Right cardiac atrium (tissue), 5 donors: ENCODE results near the gene ARGFX. TPM values are rescaled to one million over a fixed set of nuclear protein-coding genes. Genes with fewer than 3 reads are reported as not detected.
"Not testable (repeated sequence)": the region's sequence is repeated elsewhere in the genome, so short reads cannot be mapped to it uniquely, and the experiment has no call there.

ENCODE experiments used
- ATAC-seq, 2 donors: fragments of 200-7000 bp; cut with Tn5 transposase; one replicate each; pipeline versions ENCODE4 v1.8.0 to v1.9.1; 2020; ENCODE audit warnings: moderate library complexity in 2 of 2, mild to moderate bottlenecking in 1 of 2
- DNase-seq, 3 donors: peaks; one replicate each; pipeline ENCODE4 v3.0.0-alpha.2; 2020
- H3K27ac ChIP-seq: one replicate; pipeline ENCODE4 v1.5.1; 2013; ENCODE audit warnings: mild to moderate bottlenecking, low read length, control low read depth, moderate library complexity
- H3K27me3 ChIP-seq: one replicate; pipeline ENCODE4 v1.6.1; 2013; ENCODE audit not compliant: control insufficient read depth, insufficient read depth
- H3K4me1 ChIP-seq: one replicate; pipeline ENCODE4 v1.6.1; 2013; ENCODE audit warnings: low read length; ENCODE audit not compliant: control insufficient read depth, insufficient read depth
- H3K4me3 ChIP-seq: one replicate; pipeline ENCODE4 v1.5.1; 2013; ENCODE audit warnings: low read length, control low read depth
- H3K9me3 ChIP-seq: one replicate; pipeline ENCODE4 v1.6.1; 2013; ENCODE audit warnings: low read length; ENCODE audit not compliant: control insufficient read depth
- WGBS: extraction: QIAGEN DNeasy Blood & Tissue Kit; methylation state at CpG from one replicate; pipeline ENCODE4 v1.1.7; 2013; 5-methylcytosine and 5-hydroxymethylcytosine counted together
- intact Hi-C, 4 donors: fragments of 100-400 bp; cut with DNase I; formaldehyde crosslinking; loops; one replicate each; pipeline versions ENCODE4 v1.11.0 to v1.14.0; 2022 to 2023
- polyA plus RNA-seq: library from polyadenylated mRNA; stranded (reverse); fragments of 200-250 nt; gene quantifications from one replicate; pipeline ENCODE4 v1.2.3, GENCODE V29; 2013
- total RNA-seq, 4 donors: library from RNA; stranded (reverse); fragmentation: NEBNext Ultra II Directional; extraction: Animal tissue kit (Norgen Biotek cat#: 25700); gene quantifications; one replicate each; pipeline ENCODE4 v1.2.1, GENCODE V29; 2021
- donor health status: healthy with polysubstance abuse.
- donor health status: DM: no; HTN: yes; CAD: no.
- donor health status: DM: no; HTN: no; CAD: no.
- donor health status: DM: no; HTN: yes; CAD: no; lungs with severe emphysema.
- donor health status: DM: yes; HTN: yes; CAD: no.

ARGFX gene
- total and polyA plus RNA-seq, 5 donors = not detected

DNA sequence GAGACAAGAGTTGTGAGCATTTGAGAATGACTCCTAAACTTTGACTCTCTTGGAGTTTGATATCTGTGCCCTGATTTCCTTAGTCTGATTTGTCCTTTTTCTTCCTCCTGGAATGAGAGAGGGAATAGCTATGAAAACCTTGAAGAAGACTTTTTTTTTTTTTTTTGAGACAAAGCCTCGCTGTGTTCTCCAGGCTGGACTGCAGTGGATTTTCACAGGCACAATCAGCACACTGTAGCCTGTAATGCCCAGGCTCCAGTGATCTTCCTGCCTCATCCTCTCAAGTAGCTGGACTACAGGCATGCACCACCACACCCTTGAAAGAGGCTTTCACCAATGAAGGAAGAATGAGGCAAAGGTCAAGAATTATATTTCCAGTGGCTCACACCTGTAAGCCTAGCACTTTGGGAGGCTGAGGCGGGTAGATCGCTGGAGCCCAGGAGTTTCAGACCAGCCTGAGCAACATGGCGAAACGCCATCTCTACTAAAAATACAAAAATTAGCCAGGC is 10.3 kb upstream of the ARGFX start:
- intact Hi-C loops = no loop called here
- DNase-seq = no peak
- Histone ChIP-seq H3K9me3 (no peaks in the 10 kb centered on the region), H3K4me1 (no peaks in the 10 kb centered on the region), H3K4me3 (no peak overlapping the region), H3K27ac (no peak overlapping the region), H3K27me3 (no peaks in the 10 kb centered on the region)
- 93% methylated on average over 5 of the region's 5 CpGs for WGBS
- no peak for ATAC-seq

DNA sequence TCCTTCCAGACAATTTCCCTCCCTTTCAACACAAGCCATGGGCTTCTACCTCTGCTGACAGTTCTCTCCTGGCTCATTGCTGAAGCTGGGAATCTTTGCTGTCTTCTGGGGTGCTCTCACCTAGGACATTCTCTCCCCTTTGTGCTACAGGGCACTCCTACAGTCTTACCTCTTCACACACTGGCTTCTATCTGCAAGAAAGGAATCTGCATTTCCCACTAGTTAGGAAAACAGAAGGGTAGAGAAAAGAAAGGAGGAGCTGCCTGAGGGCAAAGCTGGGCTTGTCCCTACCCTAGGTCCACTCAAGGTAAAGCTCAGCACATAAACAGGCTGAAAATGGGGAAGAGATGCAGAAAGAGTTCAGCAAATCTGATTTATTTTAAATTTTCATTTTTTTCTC is 5.6 kb upstream of the ARGFX start:
- intact Hi-C loops = no loop called here
- no peak overlapping the region for H3K27ac ChIP-seq
- H3K27me3 ChIP-seq = no peaks in the 10 kb centered on the region
- no peak for DNase-seq
- no peaks in the 10 kb centered on the region for H3K4me1 ChIP-seq
- no peak overlapping the region for H3K4me3 ChIP-seq
- no peaks in the 10 kb centered on the region for H3K9me3 ChIP-seq
- no peak for ATAC-seq

DNA sequence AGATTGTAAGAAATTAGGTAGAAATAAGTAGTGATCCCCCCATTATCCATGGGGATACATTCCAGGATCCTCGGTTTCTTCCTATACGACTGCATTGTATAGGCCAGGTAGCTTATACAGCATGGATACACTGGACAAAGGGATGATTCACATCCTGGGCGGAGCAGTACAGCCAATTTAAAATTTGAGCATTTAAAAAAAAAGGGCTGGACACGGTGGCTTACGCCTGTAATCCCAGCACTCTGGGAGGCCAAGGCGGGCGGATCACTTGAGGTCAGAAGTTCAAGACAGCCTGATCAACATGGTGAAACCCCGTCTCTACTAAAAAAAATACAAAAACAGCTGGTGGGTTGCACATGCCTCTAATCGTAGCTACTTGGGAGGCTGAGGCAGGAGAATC is 976 bp upstream of the ARGFX start:
- Histone ChIP-seq H3K4me1 (no peaks in the 10 kb centered on the region), H3K9me3 (no peaks in the 10 kb centered on the region), H3K4me3 (no peak overlapping the region), H3K27me3 (no peaks in the 10 kb centered on the region), H3K27ac (no peak overlapping the region)
- no peak for DNase-seq
- intact Hi-C loops = no loop called here
- WGBS = 77% methylated on average over 9 of the region's 9 CpGs
- ATAC-seq = no peak

DNA sequence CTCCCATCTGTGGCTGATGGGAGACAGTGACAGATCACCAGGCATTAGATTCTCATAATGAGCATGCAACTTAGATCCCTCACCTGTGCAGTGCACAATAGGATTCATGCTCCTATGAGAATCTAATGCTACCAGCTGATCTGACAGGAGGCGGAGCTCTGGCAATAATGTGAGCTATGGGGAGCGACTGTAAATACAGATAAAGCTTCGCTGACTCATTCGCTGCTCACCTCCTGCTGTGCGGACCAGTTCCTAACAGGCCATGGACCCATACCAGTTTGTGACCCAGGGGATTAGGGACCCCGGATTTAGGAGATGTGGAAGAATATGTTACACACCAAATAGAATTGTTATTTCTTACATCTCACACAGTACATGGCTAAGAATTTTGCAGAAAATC is 6.7 kb downstream of the ARGFX start:
- 61% methylated on average over 6 of the region's 6 CpGs for WGBS
- H3K27ac ChIP-seq = no peak overlapping the region
- DNase-seq (no peak), ATAC-seq (no peak)
- intact Hi-C loops = no loop called here
- no peaks in the 10 kb centered on the region for H3K9me3 ChIP-seq
- H3K4me3 ChIP-seq = no peak overlapping the region
- no peaks in the 10 kb centered on the region for H3K27me3 ChIP-seq
- no peaks in the 10 kb centered on the region for H3K4me1 ChIP-seq

DNA sequence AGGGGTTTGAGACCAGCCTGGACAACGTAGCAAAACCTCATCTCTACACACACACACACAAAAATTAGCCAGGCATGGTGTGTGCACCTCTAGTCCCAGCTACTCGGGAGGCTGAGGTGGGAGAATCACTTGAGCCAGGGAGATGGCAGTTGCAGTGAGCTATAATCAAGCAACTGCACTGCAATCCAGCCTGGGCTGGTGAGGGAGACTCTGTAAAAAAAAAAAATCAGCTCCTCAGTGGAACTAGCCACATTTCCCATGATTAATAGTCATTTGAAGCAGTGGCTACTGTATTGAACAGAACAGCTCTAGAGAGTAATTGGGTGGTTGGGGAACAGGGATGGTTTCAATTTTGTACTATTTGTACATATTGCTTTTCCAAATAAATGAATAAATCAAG is 13.9 kb downstream of the ARGFX start:
- 53% methylated on average over 2 of the region's 2 CpGs for WGBS
- H3K4me3 ChIP-seq = no peak overlapping the region
- DNase-seq (no peak), ATAC-seq (no peak)
- no peaks in the 10 kb centered on the region for H3K9me3 ChIP-seq
- H3K4me1 ChIP-seq = no peaks in the 10 kb centered on the region
- no peaks in the 10 kb centered on the region for H3K27me3 ChIP-seq
- H3K27ac ChIP-seq = no peak overlapping the region
- intact Hi-C loops = no loop called here

DNA sequence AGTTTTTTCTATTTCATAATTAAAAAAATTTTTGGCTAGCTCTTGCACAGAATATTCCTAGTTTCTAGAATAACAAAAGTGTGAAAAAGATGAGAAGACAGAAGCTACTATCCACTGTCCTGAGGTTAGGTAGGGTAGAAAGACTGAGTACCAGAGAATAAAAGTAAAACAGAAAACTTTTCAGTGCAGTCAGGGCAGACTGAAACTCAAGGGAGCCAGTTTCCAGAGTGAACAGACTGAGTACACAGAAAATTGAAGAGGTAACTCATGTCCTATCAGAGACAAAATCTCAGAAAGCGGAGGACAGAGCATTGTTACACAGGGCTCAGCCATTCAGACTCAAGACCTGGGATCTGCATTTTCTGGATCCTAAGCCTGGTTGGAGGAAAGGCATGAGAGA is 16.7 kb downstream of the ARGFX start:
- Histone ChIP-seq H3K27me3 (no peaks in the 10 kb centered on the region), H3K9me3 (no peaks in the 10 kb centered on the region), H3K4me1 (no peaks in the 10 kb centered on the region), H3K27ac (no peak overlapping the region), H3K4me3 (no peak overlapping the region)
- intact Hi-C loops = no loop called here
- DNase-seq (no peak), ATAC-seq (no peak)
- WGBS = 90% methylated on average over 1 of the region's 1 CpG

DNA sequence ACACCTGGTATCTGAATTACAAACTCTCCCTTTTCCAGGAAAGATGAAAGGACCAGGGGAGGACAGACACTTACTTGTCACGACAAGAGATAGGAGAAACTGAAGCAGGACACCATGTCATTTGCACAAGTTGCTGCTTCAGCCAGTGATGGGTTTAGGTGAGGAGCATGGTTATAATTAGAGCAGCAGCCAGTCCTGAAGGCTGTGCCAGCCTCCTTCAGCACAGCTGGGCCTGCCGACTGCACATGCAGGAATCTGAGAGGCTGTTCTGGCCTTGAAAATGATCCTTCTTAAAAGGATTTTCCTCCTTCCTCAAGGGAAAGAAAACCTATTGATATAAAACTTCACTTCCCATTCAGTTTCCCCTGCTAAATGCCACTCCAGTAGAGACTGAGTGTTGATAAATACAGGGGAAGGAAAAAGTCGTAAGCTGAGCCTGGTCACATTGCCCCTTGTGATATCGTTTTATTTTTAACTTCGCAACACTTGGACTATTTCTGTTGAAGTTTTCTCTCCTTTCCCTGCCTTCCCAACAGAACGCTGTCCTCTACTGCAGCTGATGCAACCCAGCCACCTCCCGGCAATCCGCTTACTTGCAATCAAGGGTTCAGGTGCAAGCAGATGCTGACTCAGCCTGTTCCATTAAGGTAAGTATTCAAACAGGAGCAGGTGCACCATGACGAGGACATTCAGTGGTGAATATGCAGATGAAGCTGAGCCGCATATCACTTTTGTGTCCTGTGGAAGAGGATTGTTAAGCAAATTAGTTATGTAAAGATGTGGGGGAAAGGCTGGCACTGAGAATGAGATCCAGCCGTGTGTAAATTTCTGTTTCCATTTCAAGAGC is 25.3 kb downstream of the ARGFX start, which contains the start of gene FBXO40:
FBXO40 (plus strand) TSS at position 524 of the 847 bp plus-strand sequence. CDS start 27,197 bp downstream, outside the sequence.
- Histone ChIP-seq H3K4me3 (peak within 1 kb of the TSS; percentile 61), H3K27ac (peak within 1 kb of the TSS; percentile 67), H3K4me1 (no peaks in the 10 kb centered on the region), H3K9me3 (no peaks in the 10 kb centered on the region), H3K27me3 (no peaks in the 10 kb centered on the region)
- 31% methylated on average over 11 of the region's 11 CpGs for WGBS
- peak; percentile 80 to 85 for ATAC-seq
- peak; percentile 18 to 68 (median 59) for DNase-seq
- intact Hi-C loops = no loop called here

DNA sequence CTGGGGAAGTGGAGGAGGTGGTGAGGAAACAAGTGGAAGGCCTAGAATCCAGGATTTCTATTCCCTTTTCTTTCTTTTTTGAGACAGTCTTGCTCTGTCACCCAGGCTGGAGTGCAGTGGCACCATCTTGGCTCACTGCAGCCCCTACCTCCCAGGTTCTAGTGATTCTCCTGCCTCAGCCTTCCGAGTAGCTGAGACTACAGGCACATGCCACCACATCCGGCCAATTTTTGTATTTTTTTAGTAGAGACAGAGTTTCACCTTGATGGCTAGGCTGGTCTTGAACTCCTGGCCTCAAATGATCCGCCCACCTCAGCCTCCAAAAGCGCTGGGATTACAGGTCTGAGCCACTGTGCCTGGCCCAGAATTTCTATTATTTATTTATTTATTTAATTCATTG is 26.1 kb downstream of the ARGFX start:
- H3K27me3 ChIP-seq, intact Hi-C loops, DNase-seq, H3K4me1 ChIP-seq, ATAC-seq, H3K9me3 ChIP-seq: not testable (repeated sequence)
- H3K4me3 ChIP-seq = peak overlapping the region; percentile 61
- 75% methylated on average over 4 of the region's 4 CpGs for WGBS
- peak overlapping the region; percentile 63 for H3K27ac ChIP-seq

DNA sequence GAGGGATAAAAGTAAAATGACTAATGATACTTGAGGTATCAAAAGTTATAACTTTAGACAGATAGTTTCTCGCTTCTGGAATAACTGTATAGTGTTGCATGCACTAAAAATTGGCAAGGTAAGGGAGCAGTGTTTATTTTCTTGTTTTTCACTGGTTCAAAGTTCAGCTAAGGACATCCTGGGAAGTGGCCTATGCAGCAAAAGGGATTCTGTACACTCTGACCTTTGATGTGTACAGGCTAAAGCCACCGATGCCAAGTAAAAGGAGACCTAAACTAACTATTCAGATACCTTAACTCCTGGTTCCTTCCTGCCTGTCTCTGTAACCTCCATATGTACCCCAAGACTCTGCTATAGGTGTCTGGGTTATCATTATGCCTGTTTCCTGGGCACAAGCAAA is 27.1 kb downstream of the ARGFX start:
- intact Hi-C loops = no loop called here
- no peaks in the 10 kb centered on the region for H3K4me1 ChIP-seq
- H3K27ac ChIP-seq = peak overlapping the region; percentile 46
- no peaks in the 10 kb centered on the region for H3K27me3 ChIP-seq
- H3K4me3 ChIP-seq = peak overlapping the region; percentile 61
- no peak for ATAC-seq
- 51% methylated on average over 2 of the region's 2 CpGs for WGBS
- DNase-seq = no peak
- H3K9me3 ChIP-seq = no peaks in the 10 kb centered on the region

DNA sequence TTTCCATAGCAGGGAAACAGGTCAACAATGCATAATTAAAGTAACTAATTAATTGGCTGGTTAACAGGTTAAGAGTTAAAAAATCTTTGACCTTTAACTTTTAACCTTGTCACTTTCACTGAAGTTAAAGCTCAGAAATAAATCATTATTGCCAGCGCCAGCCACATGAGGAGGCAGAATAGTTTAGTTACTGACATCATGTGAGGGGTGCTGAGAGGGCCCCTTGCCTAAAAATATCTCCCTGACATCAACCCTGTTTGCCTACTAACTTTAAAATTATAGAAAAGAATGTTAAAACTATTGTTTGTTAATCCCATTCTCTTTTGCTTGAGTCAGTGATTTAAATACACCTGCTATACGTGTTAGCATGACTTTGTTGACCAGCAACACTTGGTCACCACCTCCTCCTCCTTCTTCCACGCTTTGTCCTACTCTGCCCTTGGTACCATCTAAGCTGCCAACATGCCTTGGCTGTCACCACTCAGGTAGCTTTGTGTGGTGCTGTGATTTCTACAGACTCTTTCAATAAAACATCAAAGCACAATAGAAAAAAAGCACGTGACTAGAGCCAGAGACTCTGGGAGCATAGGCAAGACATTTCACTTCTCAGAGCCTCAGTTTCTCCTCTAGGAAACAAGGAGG is 28.1 kb downstream of the ARGFX start:
- ATAC-seq (peak; percentile 43 to 48), DNase-seq (no peak)
- intact Hi-C loops = no loop called here
- no peaks in the 10 kb centered on the region for H3K9me3 ChIP-seq
- 64% methylated on average over 4 of the region's 4 CpGs for WGBS
- no peaks in the 10 kb centered on the region for H3K4me1 ChIP-seq
- peak overlapping the region; percentile 61 for H3K4me3 ChIP-seq
- no peaks in the 10 kb centered on the region for H3K27me3 ChIP-seq
- H3K27ac ChIP-seq = peak overlapping the region; percentile 92

DNA sequence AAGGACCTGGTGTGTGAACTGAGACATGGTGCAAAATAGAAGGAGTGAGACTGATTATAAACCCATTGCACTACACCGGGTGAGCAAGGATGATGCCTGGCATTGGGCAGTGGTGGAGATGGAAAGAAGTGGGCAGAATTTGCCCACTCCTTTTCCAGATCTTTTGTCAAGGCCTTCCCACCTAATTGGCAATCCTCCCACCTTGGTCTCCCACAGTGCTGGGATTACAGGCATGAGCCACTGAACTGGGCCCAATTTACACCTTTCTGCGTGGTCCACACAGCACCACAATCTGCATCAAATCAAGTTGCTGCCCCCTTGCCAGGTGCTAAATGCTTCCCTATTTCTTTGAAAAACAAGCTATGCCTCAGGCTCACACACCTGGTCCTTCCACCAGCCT is 30.8 kb downstream of the ARGFX start:
- Histone ChIP-seq H3K9me3 (no peaks in the 10 kb centered on the region), H3K4me1 (no peaks in the 10 kb centered on the region), H3K4me3 (no peak overlapping the region), H3K27ac (peak overlapping the region; percentile 65), H3K27me3 (no peaks in the 10 kb centered on the region)
- intact Hi-C loops = no loop called here
- WGBS = 81% methylated on average over 2 of the region's 2 CpGs
- ATAC-seq (no peak), DNase-seq (no peak)
